Heart left ventricle (tissue), 16 donors: ENCODE data around the gene SV2A. TPM values are rescaled to one million over a fixed set of nuclear protein-coding genes. Genes with fewer than 3 reads are reported as not detected.

Source experiments
- ATAC-seq, 4 donors: fragments of 200-7000 bp; cut with Tn5 transposase; one replicate each; pipeline ENCODE4 v1.9.1; 2020 to 2022; ENCODE audit warnings: moderate library complexity in 4 of 4, mild to moderate bottlenecking in 3 of 4, moderate number of reproducible peaks in 1 of 4
- DNase-seq, 5 donors: peaks; one replicate each; pipeline ENCODE4 v3.0.0-alpha.2; 2020
- H3K27ac ChIP-seq, 12 donors: fragments of 200-600 bp; sonication (generic) in 4 of 12; one replicate each; pipeline versions ENCODE4 v1.5.0 to v1.8.0; 2016 to 2022; ENCODE audit warnings: mild to moderate bottlenecking in 2 of 12
- H3K27me3 ChIP-seq, 9 donors: fragments of 200-600 bp; sonication (generic) in 2 of 9; one replicate each; pipeline versions ENCODE4 v1.5.1 to v1.8.0; 2016 to 2022; ENCODE audit warnings: mild to moderate bottlenecking in 3 of 9
- H3K36me3 ChIP-seq, 9 donors: fragments of 200-600 bp; sonication (generic) in 2 of 9; one replicate each; pipeline versions ENCODE4 v1.5.0 to v1.8.0; 2018 to 2022; ENCODE audit warnings: mild to moderate bottlenecking in 2 of 9
- H3K4me1 ChIP-seq, 12 donors: fragments of 200-600 bp; sonication (generic) in 4 of 12; one replicate each; pipeline versions ENCODE4 v1.5.0 to v1.8.0; 2016 to 2022; ENCODE audit warnings: mild to moderate bottlenecking in 3 of 12
- H3K4me3 ChIP-seq, 12 donors: fragments of 200-600 bp; sonication (generic) in 4 of 12; one replicate each; pipeline versions ENCODE4 v1.5.0 to v1.8.0; 2017 to 2022; ENCODE audit warnings: mild to moderate bottlenecking in 9 of 12, moderate library complexity in 4 of 12
- H3K9me3 ChIP-seq, 12 donors: fragments of 200-600 bp; sonication (generic) in 4 of 12; one replicate each; pipeline versions ENCODE4 v1.5.0 to v1.8.0; 2016 to 2022; ENCODE audit warnings: mild to moderate bottlenecking in 1 of 12
- POLR2A ChIP-seq, 2 donors: fragments of 450-650 bp; IDR thresholded peaks; one replicate each; pipeline ENCODE4 v1.6.1; 2017; ENCODE audit warnings: antibody characterized with exemption in 2 of 2, mild to moderate bottlenecking in 2 of 2, moderate library complexity in 2 of 2
- WGBS, 4 donors: extraction: QIAGEN DNeasy Blood & Tissue Kit in 2 of 4; methylation state at CpG; one replicate each; pipeline versions ENCODE4 v1.1.5 to v1.1.7; 2013 to 2018; 5-methylcytosine and 5-hydroxymethylcytosine counted together
- intact Hi-C, 10 donors: fragments of 100-400 bp; cut with DNase I; formaldehyde crosslinking; loops; one replicate each; pipeline versions ENCODE4 v1.11.1 to v1.14.2; 2022
- polyA plus RNA-seq, 2 donors: library from polyadenylated mRNA; stranded (reverse); fragments of 200-250 nt; gene quantifications; one replicate each; pipeline ENCODE4 v1.2.3, GENCODE V29; 2013
- total RNA-seq, 9 donors: library from RNA; depleted of rRNA in 2 of 9; stranded (reverse); fragments of >200 nt in 2 of 9; fragmentation: NEBNext Ultra II Directional in 3 of 9; extraction: Animal tissue kit (Norgen Biotek cat#: 25700) in 3 of 9; gene quantifications; one replicate each; pipeline versions ENCODE4 v1.1.0 to v1.2.4, GENCODE V29; 2016 to 2023
- TF ChIP-seq, protein P1 (sequence below), 12 donors: fragments of 200-600 bp; sonication (generic) in 4 of 12; IDR thresholded peaks; one replicate each; pipeline versions ENCODE4 v1.5.0 to v1.8.0; 2018 to 2022; ENCODE audit warnings: antibody characterized with exemption in 12 of 12, mild to moderate bottlenecking in 5 of 12
- donor health status: ischemic (EF 13 %, LVEDD 7.1; RV severe dilation, severe dysfunction).
- donor health status: healthy with polysubstance abuse.
- donor health status: DM: no; HTN: yes; CAD: no.
- donor health status: DM: no; HTN: no; CAD: no.
- donor health status: ischemic (EF 25% LVEDD 6.9; RV normal size, moderate dysfunction).
- donor health status: ischemic (EF 25% LVEDD 5.7; RV mildly dilated, moderate dysfunction).
- donor health status: healthy.
- donor health status: DM: yes; HTN: yes; CAD: no.
- donor health status: ischemic (EF 35%, LVEDD 5.7; RV mildly dilated, moderate dysfunction).
- donor health status: nonischemic (EF 11% LVEDD 7.7; RV severe dilation, severe dysfunction).
- donor health status: DM: yes; HTN: yes; CAD: no.
- donor health status: PGD.
- donor health status: ischemic (EF 29% LVEDD 5.4; RV normal size, mild dysfunction).
- donor health status: nonischemic (EF 23%, LVEDD 6.1; RV moderate dilation, normal function).

Gene SV2A
- total and polyA plus RNA-seq, 11 donors = 0.20 to 1.4 (median 0.32) TPM

DNA sequence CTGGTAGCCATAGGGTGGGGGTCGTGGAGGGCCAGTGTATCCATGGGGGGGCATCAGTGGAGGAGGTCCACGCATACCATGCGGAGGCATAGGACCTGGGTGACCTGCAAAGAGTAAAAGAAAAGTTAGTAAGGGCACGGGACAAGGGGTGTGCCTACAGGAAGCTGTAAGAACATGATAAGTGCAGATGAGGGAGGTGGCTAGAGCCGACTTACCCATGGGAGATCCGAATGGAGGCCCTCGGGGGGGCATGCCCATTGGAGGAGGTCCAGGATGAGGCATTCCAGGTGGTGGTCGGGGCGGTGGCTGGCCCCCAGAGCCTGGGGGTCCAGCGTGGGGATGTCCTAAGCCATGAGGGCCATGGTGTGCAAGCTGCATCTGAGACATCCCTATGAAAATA lies 6.0 kb upstream of the SV2A start:
- intact Hi-C loops = no loop called here
- H3K9me3 ChIP-seq = no peaks in the 10 kb centered on the region
- TF ChIP-seq, protein P1, sequence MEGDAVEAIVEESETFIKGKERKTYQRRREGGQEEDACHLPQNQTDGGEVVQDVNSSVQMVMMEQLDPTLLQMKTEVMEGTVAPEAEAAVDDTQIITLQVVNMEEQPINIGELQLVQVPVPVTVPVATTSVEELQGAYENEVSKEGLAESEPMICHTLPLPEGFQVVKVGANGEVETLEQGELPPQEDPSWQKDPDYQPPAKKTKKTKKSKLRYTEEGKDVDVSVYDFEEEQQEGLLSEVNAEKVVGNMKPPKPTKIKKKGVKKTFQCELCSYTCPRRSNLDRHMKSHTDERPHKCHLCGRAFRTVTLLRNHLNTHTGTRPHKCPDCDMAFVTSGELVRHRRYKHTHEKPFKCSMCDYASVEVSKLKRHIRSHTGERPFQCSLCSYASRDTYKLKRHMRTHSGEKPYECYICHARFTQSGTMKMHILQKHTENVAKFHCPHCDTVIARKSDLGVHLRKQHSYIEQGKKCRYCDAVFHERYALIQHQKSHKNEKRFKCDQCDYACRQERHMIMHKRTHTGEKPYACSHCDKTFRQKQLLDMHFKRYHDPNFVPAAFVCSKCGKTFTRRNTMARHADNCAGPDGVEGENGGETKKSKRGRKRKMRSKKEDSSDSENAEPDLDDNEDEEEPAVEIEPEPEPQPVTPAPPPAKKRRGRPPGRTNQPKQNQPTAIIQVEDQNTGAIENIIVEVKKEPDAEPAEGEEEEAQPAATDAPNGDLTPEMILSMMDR (IDR thresholded peaks at IDR 0.05) = no peak
- TF ChIP-seq POLR2A (IDR thresholded peaks at IDR 0.05) = no peak
- DNase-seq (no peak), ATAC-seq (no peak)
- no peak overlapping the region for H3K27ac ChIP-seq
- peaks cover 0 to 58% (median 52%) of the 10 kb centered on the region in 9 donors for H3K36me3 ChIP-seq
- WGBS, 4 donors = 85 to 87% (median 86%) methylated on average over 10 of the region's 10 CpGs
- H3K27me3 ChIP-seq = no peaks in the 10 kb centered on the region
- H3K4me1 ChIP-seq = peaks cover 5 to 35% (median 26%) of the 10 kb centered on the region in 12 donors
- H3K4me3 ChIP-seq = no peak overlapping the region

DNA sequence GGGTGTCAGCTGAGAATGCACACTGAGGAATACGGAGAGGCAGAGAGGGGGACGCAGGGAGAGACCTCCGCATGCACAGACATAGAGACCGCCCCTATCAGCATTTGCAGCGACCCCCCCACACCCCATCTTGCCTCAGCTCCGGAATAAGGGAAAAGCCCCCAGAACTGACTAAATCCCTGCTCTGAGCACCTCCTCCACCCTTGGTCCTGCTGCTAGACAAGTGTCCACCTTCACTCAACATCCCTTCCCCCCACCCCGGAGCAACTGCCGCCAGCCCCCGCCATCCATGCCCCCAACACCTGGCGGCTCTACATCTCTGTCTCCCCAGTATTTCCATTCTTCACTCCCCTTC lies 769 bp downstream of the SV2A start:
- no peak for DNase-seq
- ATAC-seq = no peak
- 12 to 23% (median 13%) methylated on average over 9 to 10 of the region's 10 CpGs for WGBS, 4 donors
- Histone ChIP-seq H3K27me3 (peaks cover 0 to 12% (median 0%) of the 10 kb centered on the region in 9 donors), H3K9me3 (no peaks in the 10 kb centered on the region), H3K36me3 (peaks cover 0 to 8% (median 3%) of the 10 kb centered on the region in 9 donors), H3K4me1 (peaks cover 0 to 18% (median 0%) of the 10 kb centered on the region in 12 donors), H3K27ac (no peak overlapping the region), H3K4me3 (peak overlapping the region in 6 of 12 donors; percentile 28 to 60 (median 55))
- TF ChIP-seq, protein P1 (IDR thresholded peaks at IDR 0.05) = no peak
- TF ChIP-seq POLR2A (IDR thresholded peaks at IDR 0.05) = no peak
- intact Hi-C loops = no loop called here

DNA sequence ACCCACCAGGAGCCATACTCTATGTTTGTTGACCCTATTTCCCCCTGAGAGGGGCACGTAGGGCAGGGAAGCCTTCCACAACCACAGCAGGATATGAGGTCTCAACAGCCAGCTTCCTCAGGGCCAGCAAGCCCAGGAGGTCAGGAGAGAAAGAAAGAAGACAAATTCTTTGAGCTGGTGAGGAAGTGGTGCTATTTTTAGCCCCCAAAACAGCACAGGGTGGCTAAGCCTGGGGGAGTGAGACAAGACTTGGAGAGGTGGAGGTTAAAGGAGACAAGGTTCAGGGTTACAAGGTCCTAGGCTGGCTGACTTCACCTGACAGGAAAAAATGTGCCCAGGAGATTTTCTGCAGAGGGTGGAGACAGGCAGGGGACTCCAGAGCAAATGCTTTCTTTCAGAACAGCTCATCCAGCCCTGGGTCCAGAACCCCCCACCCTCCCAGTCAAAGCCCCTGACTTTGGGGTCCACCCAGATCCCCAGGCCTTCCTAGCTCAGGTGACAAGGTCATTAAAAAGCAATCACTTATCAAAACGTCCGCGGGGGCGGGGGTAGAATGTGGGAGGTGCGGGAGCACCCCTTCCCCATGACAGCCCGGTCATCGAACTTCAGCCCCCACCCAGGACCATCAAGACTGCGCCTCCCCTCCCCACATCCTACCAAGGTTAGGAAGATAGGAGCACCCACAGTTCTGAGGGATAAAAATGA lies 1.3 kb downstream of the SV2A start:
- Histone ChIP-seq H3K4me1 (peaks cover 0 to 18% (median 0%) of the 10 kb centered on the region in 12 donors), H3K27ac (no peak overlapping the region), H3K27me3 (peaks cover 0 to 12% (median 0%) of the 10 kb centered on the region in 9 donors), H3K9me3 (no peaks in the 10 kb centered on the region), H3K36me3 (peaks cover 0 to 3% (median 0%) of the 10 kb centered on the region in 9 donors), H3K4me3 (peak overlapping the region in 1 of 12 donors; percentile 55)
- DNase-seq = no peak
- intact Hi-C loops = no loop called here
- TF ChIP-seq, protein P1 (IDR thresholded peaks at IDR 0.05) = no peak
- no peak for TF ChIP-seq POLR2A (IDR thresholded peaks at IDR 0.05)
- ATAC-seq = no peak
- 29 to 31% (median 30%) methylated on average over 7 to 9 of the region's 9 CpGs for WGBS, 4 donors

DNA sequence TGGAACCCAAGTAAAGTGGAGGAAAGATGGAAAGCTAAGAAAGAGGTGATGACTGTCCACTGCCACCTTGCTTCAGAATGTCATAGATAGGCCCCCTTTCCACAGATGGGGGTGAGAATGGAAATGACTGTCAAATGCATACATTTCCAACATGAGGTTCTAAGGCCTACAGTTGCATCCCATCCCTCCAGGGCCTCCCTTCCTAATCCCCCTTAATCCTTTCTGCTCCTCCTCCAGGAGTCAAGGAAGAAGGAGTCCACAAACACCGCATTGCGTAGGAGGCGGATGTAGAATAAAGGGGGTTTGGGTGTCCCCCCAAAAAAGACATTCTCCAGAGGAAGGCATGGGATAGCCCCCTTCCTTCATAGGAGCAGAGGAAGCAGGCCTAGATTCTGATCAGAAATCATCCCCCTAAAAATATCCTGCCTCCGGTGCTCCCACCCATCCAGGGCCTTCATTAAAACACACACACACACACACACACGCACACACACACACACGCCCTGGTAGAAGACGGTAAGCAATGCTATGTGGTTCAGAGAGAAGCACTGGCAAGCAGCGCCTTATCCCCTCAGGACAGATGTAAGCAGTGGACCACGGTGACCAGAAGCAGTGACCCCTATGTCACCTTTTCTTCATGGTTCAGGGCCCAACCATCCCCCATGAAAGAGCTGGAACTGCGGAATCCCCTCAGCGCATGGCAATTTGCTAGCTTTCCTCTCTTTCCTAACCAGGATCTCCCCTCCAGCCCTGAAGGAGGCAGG lies 2.0 kb downstream of the SV2A start:
- intact Hi-C loops = no loop called here
- H3K9me3 ChIP-seq = no peaks in the 10 kb centered on the region
- 82 to 92% (median 85%) methylated on average over 11 of the region's 11 CpGs for WGBS, 4 donors
- ATAC-seq (no peak), DNase-seq (no peak)
- H3K4me1 ChIP-seq = peaks cover 0 to 18% (median 0%) of the 10 kb centered on the region in 12 donors
- H3K27me3 ChIP-seq = peaks cover 0 to 12% (median 0%) of the 10 kb centered on the region in 9 donors
- no peaks in the 10 kb centered on the region for H3K36me3 ChIP-seq
- no peak overlapping the region for H3K4me3 ChIP-seq
- no peak overlapping the region for H3K27ac ChIP-seq
- TF ChIP-seq, protein P1 (IDR thresholded peaks at IDR 0.05) = no peak
- TF ChIP-seq POLR2A (IDR thresholded peaks at IDR 0.05) = no peak
